Left renal pelvis (tissue), 4 donors: Measurements from ENCODE around the gene ZFP36. TPM values are rescaled to one million over a fixed set of nuclear protein-coding genes. Genes with fewer than 3 reads are reported as not detected.
A peak's percentile ranks its signal among the peaks of the same experiment; 100 is the strongest.
"Not testable (repeated sequence)": the region's sequence is repeated elsewhere in the genome, so short reads cannot be mapped to it uniquely, and the experiment has no call there.

ENCODE experiments used
- DNase-seq, 4 donors: peaks; one replicate each; pipeline ENCODE4 v3.0.0-alpha.2; 2013; ENCODE audit warnings: low read depth in 4 of 4, low spot score in 3 of 4
- polyA plus RNA-seq, 4 donors: library from polyadenylated mRNA; unstranded; fragments of 120-200 nt; gene quantifications; one replicate each; pipeline ENCODE4 v1.2.1, GENCODE V29; 2013; ENCODE audit not compliant: insufficient read length in 4 of 4

The ZFP36 gene
- polyA plus RNA-seq, 4 donors = 18.4 to 945 (median 37.0) TPM

DNA sequence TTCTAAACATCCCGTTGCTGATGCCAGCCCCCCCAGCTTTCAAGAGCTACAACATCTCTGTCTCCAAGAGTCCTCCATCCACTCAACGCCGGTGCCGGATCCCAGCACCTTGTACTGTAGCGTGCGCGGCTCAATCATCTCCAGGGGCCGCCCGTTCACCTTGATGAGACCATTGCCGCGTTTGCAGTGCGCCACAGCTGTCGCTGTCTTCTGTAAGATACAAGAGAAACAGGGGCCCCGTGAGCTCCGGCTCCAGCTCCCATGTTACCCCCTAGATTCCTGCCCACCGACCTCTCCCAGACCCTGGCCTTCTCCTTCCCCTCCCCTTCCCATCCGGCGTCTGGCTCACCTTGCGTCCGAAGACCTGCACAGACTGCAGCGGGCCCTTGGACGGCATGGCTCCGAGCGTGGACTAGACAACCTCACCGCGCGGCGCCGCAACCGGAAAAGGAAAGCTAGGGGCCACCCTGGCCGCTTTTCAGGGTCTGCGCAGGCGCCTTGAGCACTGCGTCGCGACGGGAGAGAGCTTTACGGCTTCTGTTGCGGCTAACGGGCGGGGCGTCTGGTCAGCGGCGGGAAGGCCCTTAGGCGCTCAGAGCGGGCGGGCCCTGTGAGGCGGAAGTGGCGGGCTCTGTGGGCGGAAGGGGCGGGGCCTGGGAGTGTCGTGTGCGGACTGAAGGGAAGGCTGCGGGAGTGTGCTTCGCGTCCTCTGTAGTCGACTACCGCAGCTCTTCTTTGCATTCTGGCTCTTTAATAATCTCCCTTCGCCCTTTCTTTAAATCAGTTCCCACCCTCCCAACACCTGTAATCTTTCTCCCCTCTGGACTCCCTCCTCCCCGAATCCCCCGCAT is 29.1 kb downstream of the ZFP36 start, which contains the start of gene RPS16:
TSS of gene RPS16 (minus strand) at position 451 of the 851 bp plus-strand sequence. CDS start at position 397, 54 bp downstream.
- DNase-seq = peak; percentile 92 to 96 (median 94)

DNA sequence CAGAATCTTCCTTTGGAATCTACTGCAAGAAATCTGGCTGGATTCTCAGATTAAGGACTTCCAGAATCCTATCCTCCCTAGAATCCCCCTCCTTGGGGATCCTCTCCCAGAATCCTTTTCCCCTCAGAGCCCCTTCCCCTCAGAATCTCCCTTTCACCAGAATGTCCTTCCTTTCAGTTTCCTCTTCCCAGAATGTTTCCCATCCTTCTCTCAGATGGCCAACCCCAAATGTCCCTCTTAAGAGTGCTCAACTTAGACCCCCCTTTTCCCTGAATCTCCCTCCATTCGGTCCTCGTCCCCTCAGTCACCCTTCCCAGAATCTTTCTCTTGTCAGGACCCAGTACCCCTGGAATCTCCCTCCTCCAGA is 29.7 kb downstream of the ZFP36 start:
- DNase-seq = no peak

DNA sequence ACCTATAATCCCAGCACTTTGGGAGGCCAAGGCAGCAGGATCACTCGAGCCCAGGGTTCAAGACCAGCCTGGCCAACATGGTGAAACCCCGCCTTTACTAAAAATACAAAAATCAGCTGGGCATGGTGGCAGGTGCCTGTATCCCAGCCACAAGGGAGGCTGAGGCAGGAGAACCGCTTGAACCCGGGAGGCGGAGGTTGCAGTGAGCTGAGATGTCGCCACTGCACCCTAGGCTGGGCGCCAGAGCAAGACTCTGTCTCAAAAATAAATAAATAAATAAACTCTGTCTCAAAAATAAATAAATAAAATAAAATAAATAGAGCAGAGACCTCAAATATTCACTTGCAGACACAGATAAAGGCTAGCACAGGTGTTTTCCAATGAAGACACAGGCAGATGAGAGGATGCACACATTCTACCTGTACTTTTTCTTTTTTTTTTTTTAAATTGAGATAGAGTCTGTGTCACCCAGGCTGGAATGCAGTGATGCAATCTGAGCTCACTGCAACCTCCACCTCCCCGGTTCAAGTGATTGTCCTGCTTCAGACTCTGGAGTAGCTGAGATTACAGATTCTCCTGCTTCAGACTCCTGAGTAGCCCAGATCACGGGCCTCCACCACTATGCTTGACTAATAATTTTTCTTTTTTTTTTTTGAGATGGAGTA is 31.8 kb downstream of the ZFP36 start:
- DNase-seq = no peak

DNA sequence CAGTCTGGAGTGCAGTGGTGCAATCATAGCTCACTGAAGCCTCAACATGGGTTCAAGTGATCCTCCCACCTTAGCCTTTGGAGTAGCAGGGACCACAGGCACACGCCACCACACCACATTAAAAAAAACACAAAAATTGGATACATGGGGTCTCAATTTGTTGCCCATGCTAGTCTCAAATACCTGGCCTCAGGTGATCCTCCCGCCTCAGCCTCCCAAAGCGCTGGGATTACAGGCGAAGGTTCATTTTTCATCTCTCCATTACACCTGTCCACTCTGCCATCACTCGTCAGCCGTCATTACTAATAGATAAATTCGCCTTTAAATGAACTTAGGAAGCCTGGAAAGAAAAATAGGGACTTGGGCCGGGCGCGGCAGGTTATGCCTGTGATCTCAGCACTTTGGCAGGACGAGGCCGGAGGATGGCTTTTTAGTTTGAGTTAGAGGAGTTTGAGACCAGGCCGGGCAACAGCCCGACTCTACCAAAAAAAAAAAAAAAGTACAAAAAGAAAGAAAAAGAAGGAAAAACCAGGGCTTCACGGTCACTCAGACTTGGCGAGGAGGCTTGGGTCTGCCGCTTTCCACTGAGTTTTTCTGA is 38.0 kb downstream of the ZFP36 start:
- no peak for DNase-seq

DNA sequence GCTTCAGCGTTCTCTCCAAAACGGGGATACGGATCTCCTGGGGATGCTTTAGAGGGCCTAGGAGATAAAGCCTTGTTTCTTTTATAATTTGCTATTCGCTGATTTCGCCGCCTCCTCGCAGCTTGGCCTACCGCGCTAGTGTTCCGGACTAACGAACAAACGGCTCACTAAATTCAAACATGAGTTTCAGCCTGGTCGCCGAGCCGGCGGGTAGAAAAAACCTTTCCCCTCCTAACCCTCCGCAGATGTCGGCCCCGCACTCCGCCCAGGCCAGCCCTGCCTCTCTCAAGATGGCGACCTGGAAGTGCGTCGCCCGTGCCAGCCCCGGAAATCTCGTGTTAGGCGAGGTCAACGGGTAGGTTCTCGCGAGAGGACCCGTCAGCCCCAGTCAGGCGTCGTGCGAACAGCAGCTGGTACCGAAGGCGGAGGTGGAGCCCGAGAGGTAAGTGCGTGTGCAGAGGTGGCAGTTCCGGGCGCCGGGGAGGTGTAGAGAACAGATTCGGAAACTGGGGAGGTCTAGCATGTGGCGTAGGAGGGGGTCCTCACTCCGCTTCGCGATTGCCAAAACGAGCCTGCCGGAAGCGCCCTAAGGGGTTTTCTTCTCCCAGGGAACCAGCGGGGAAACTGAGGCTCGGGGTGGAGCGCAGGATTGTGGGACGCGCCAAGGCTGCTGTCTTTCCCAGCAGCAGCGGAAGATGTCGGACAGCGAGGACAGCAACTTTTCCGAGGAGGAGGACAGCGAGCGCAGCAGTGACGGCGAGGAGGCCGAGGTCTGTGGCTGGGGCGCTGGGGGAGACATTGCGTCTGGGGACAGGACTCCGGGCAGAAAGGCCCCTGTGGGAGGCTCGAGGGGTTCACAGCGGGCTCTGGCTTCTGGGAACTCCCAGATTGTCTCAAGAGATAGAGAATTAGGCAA is 38.8 kb downstream of the ZFP36 start, which contains the start of gene SUPT5H:
TSS of gene SUPT5H (plus strand) at position 387 of the 916 bp plus-strand sequence. CDS start at position 696, 309 bp downstream.
- peak; percentile 93 to 95 (median 94) for DNase-seq

DNA sequence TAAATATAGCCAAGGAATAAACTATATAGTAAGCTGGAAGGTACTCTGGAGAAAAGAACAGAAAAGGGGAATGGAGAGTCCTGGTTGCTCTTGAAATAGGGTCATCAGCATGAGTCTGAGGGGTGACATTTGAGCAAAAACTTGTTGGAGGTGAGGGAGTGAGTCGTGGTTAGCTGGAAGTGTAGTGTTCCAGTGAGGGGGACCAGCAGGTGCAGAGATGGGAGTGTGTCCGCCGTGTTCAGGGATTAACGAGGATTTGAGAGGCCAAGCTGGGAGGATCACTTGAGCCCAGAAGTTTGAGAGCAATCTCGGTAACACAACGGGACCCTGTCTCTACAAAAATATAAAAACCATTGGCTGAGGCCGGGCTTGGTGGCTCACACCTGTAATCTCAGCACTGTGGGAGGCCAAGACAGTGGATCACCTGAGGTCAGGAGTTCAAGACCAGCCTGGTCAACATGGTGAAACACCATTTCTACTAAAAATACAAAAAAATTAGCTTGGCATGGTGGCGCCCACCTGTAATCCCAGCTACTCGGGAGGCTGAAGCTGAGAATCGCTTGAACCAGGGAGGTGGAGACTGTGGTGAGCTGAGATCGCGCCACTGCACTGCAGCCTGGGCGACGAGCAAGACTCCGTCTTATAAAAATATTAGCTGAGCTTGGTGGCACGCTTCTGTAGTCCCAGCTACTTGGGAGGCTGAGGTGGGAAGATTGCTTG is 39.9 kb downstream of the ZFP36 start:
- no peak for DNase-seq

DNA sequence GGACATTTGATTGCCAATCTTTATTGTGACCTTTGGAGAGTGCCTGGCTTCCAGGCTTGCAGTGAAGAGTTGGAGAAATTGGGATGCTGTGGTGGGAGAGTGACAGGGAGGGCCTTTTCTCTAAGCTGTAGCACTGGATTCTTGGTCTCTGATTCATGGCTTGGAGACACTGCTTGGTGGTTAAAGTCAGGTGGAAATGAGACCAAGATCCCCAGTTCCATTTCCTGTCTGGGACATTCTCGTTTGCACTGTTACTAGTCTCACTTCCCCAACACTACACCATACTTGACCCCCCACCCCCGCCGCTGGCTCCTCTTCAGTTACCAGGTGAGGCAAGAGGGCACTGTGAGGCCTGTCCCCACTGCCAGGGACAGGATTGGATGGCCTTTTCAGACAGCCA is 41.6 kb downstream of the ZFP36 start:
- DNase-seq = no peak

DNA sequence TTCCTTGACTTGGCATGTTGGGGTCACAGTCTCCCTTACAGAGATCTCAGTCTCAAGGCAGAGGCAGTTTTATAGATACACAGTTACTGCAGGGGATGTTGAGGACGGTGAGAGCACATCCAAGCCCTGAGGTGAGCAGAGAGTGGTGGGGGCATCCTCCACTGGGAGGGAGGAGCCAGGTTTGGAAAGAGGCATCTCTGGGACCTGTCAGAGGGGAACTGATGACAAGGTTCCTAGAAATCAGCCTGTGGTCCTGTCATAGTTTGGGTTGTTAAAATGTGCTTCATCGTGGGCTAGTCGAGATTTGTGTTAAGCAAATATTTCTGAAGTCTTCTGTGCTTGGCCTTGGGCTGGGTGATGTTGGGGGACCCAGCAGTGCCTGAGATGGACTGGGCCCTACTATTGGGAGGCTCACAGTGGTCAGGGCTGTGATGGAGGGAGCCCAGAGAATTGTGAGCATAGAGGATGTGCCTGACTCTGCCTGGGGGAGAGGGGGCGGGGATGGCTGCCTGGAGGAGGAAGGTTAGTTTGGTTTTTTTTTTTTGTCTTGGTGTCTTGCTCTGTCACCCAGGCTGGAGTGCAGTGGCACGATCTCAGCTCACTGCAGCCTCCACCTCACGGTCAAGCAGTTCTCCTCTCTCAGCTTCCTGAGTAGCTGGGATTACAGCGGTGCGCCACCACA is 42.6 kb downstream of the ZFP36 start:
- no peak for DNase-seq

DNA sequence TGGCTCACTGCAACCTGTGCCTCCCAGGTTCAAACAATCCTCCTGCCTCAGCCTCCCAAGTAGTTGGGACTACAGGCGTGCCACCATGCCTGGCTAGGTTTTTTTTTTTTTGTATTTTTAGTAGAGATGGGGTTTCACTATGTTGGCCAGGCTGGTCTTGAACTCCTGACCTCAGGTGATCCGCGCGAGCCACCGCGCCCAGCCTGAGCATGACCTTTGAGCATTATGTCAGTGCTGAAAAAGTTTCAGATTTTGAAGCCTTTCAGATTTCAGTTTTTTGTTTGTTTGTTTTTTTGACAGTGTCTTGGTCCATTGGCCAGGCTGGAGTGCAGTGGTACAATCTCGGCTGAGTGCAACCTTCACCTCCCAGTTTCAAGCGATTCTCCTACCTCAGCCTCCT is 44.6 kb downstream of the ZFP36 start:
- not testable (repeated sequence) for DNase-seq

Other genes starting within 250 kb of the ZFP36 start
- 1 to 10 TPM in 2 of 4 donors, under 1 TPM in 2; 0.08 to 3.9 (median 1.1) TPM for gene NCCRP1, start 209.9 kb upstream of the ZFP36 start, polyA plus RNA-seq
- gene SYCN, start 202.6 kb upstream of the ZFP36 start, polyA plus RNA-seq = not detected
- gene IFNL3, start 161.8 kb upstream of the ZFP36 start, polyA plus RNA-seq = not detected
- gene IFNL4, start 158.0 kb upstream of the ZFP36 start, polyA plus RNA-seq = under 1 TPM in 1 of 4 donors, not detected in 3; 0.34 TPM
- not detected for gene IFNL2, start 138.5 kb upstream of the ZFP36 start, polyA plus RNA-seq
- gene IFNL1, start 110.4 kb upstream of the ZFP36 start, polyA plus RNA-seq = not detected
- gene LRFN1, start 86.0 kb upstream of the ZFP36 start, polyA plus RNA-seq = 1 to 10 TPM; 1.2 to 2.0 (median 1.7) TPM
- 10 to 100 TPM; 22.1 to 23.8 (median 22.1) TPM for gene GMFG, start 70.8 kb upstream of the ZFP36 start, polyA plus RNA-seq
- 100 to 1,000 TPM in 3 of 4 donors, 10 to 100 TPM in 1; 89.6 to 139 (median 111) TPM for gene SAMD4B, start 64.4 kb upstream of the ZFP36 start, polyA plus RNA-seq
- 10 to 100 TPM; 53.9 to 76.8 (median 65.2) TPM for gene PAF1, start 15.7 kb upstream of the ZFP36 start, polyA plus RNA-seq
- gene MED29, start 15.5 kb upstream of the ZFP36 start, polyA plus RNA-seq = 10 to 100 TPM; 34.1 to 42.3 (median 38.4) TPM
- 100 to 1,000 TPM in 1 of 4 donors, 10 to 100 TPM in 3; 67.3 to 130 (median 90.1) TPM for gene PLEKHG2, start 5.8 kb downstream of the ZFP36 start, polyA plus RNA-seq
- 1,000 to 10,000 TPM; 1,121 to 1,373 (median 1,329) TPM for gene RPS16, start 29.1 kb downstream of the ZFP36 start, polyA plus RNA-seq
- gene SUPT5H, start 38.7 kb downstream of the ZFP36 start, polyA plus RNA-seq = 100 to 1,000 TPM; 112 to 158 (median 132) TPM
- 10 to 100 TPM; 48.5 to 94.1 (median 74.2) TPM for gene TIMM50, start 74.0 kb downstream of the ZFP36 start, polyA plus RNA-seq
- gene DLL3, start 92.1 kb downstream of the ZFP36 start, polyA plus RNA-seq = under 1 TPM; 0.33 to 0.78 (median 0.64) TPM
- 1 to 10 TPM; 3.2 to 8.2 (median 5.5) TPM for gene SELENOV, start 108.3 kb downstream of the ZFP36 start, polyA plus RNA-seq
- 1 to 10 TPM; 4.2 to 5.3 (median 4.5) TPM for gene EID2B, start 126.0 kb downstream of the ZFP36 start, polyA plus RNA-seq
- 10 to 100 TPM; 16.2 to 24.3 (median 20.1) TPM for gene EID2, start 133.3 kb downstream of the ZFP36 start, polyA plus RNA-seq
- gene LGALS13, start 195.7 kb downstream of the ZFP36 start, polyA plus RNA-seq = not detected
- not detected for gene LGALS16, start 249.1 kb downstream of the ZFP36 start, polyA plus RNA-seq